Measurements from ENCODE around the gene SORD.
"Not testable (repeated sequence)": the region's sequence is repeated elsewhere in the genome, so short reads cannot be mapped to it uniquely, and the experiment has no call there.

Gene SORD

DNA sequence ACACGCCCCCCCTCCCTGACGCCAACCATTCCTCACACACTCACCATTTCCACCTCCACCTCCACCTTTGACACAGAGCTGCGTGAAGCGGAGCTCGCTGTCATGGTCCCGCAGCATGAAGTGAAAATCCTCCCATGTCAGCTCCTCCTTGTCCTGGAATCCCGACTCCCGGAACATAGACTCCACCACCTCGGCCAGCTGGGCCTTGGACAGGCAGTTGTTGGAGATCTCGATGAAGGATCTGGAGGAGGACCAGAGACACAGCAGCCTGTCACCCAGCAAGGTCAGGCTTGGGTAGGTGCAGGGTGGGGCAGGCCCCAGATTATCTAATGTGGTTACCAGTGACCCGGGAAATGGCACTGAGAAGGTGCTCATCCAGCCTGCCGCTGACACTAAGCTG, 78.8 kb downstream of the SORD start:
- no peak overlapping the region for H3K27ac ChIP-seq
- TF ChIP-seq, protein P1, sequence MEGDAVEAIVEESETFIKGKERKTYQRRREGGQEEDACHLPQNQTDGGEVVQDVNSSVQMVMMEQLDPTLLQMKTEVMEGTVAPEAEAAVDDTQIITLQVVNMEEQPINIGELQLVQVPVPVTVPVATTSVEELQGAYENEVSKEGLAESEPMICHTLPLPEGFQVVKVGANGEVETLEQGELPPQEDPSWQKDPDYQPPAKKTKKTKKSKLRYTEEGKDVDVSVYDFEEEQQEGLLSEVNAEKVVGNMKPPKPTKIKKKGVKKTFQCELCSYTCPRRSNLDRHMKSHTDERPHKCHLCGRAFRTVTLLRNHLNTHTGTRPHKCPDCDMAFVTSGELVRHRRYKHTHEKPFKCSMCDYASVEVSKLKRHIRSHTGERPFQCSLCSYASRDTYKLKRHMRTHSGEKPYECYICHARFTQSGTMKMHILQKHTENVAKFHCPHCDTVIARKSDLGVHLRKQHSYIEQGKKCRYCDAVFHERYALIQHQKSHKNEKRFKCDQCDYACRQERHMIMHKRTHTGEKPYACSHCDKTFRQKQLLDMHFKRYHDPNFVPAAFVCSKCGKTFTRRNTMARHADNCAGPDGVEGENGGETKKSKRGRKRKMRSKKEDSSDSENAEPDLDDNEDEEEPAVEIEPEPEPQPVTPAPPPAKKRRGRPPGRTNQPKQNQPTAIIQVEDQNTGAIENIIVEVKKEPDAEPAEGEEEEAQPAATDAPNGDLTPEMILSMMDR (conservative IDR thresholded peaks at IDR 0.05): no peak
- no peak for TF ChIP-seq ZFX (IDR thresholded peaks at IDR 0.05)

DNA sequence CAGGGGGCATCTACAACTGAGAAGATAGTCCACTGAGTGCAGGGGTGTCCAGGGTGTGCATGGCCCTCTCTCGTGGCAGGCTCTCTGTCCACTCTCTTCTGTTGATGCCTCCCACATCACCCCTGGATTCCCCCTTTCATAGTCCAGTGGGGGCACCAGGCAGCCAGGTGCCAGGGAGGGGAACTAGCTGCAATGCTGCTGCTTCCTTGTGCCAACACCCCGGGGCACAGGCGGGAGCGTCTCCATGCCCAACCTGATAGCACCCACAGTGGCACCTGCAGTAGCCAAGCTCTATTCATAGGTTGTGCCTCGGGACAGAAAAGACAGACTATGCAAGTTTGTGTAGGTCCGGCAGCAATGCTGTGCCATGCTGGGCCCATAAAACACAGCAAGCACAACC, 79.2 kb downstream of the SORD start:
- H3K27ac ChIP-seq: no peak overlapping the region
- no peak for TF ChIP-seq ZFX (IDR thresholded peaks at IDR 0.05)
- TF ChIP-seq, protein P1 (conservative IDR thresholded peaks at IDR 0.05): no peak

DNA sequence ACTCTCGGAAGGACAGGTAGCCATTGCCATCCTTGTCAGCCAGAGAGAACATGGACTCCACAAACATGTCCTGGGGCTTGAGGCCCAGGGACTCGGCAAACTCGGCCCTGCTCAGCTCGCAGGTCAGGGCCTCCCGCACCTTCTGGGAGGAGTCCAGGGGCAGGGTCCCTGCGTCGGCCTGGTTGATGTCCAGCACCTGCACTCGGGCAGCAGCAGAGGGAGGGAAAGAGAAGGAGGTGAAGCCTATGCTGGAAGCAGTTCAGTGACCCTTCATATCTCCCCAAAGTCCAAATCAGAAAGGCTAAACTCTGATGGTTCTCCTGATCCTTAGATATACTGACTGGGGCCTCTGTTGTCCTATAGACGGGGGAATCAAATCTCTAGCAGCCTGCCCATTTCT, 81.2 kb downstream of the SORD start:
- H3K27ac ChIP-seq: not testable (repeated sequence)

DNA sequence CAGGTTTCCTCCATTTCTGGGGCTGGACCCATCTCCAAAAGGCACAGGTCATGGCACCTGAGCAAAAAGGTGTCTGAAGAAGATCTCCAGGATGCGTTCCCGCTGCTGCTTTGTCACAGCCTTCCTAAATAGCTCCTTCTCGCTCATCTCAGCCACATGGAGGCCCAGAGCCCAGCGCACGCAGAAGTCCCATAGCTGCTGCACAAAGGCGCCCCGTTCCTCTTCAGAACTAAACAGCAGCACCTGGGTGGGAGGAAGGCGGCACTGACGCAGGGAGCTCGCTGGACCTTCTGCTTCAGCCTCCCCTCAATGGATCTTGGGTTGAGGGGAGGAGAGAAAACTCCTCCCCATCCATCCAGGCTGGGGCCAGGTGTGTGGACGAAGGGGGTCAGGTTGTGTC, 82.6 kb downstream of the SORD start:
- H3K27ac ChIP-seq: no peak overlapping the region
- TF ChIP-seq, protein P1 (conservative IDR thresholded peaks at IDR 0.05): no peak
- TF ChIP-seq ZFX (IDR thresholded peaks at IDR 0.05): no peak

DNA sequence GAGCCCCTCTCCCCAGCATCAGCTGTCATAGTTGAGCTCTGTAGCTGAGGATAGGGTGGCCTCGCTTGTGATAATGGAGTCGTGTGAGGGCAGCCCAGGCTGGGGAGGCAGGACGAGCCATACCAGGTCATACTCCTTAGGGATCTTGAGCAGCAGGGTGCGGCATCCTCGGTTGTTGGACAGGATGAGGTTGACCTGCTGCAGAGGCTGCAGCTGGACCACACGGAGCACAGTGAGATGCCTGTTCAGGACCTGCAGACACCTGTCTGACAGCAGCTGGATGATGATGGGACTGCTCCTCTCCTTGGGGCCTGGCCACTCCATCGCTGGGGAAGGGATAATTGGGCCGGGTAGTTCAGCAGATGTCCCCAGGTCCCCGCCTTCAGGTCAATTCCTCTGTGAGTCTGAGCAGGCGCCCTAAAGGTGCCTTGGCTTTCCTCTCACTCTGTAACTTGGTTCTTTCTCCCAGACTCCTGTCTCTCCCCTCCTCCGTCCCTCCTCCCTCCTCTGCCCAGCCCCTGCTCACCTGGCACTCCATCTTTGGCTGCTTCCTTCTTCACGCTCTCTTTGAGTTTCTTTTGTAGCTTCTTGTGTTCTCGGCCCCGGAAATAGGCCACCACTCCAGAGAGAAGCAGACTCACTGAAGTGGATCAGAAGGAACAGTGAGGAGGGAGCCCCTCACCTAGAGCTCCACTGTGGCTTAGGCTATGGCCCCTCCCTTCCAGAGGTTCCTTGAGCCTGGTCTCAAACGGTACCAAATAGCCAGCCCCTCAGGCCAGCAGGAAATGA, 83.2 kb downstream of the SORD start:
- H3K27ac ChIP-seq: no peak overlapping the region
- TF ChIP-seq, protein P1 (conservative IDR thresholded peaks at IDR 0.05): no peak
- no peak for TF ChIP-seq ZFX (IDR thresholded peaks at IDR 0.05)

DNA sequence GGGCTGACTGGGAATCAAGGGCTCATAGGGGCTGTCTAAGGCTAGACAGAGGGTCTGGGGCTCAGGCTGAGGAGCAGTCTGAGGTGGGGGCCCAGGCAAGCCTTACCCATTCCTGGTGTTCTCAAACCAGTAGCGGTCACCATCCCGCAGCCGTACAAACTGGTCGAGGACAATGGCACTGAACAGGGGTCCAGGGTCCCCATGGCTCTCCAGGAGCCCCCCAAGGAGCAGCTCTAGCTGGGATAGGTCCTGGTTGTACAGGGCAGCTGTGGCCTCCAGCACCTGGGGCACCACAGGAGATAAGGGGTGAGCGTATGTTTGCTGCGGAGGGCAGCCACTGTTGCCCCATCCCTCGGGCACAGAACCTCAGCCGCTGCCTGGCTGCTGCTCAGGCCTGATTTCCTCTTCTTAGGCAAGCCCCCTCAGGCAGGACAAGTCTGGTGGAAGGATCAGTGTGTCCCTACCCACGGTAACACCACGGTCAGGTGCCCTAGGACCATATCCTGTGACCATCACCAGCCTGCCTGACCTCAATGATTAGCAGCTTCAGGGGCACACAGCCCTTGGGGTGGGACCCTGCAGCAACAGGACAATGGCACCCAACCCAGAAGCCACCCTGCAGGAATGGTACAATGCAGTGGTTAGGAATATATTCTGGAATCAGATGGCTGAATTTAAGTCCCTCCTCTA, 85.1 kb downstream of the SORD start:
- H3K27ac ChIP-seq: no peak overlapping the region
- TF ChIP-seq, protein P1 (conservative IDR thresholded peaks at IDR 0.05): no peak
- no peak for TF ChIP-seq ZFX (IDR thresholded peaks at IDR 0.05)

DNA sequence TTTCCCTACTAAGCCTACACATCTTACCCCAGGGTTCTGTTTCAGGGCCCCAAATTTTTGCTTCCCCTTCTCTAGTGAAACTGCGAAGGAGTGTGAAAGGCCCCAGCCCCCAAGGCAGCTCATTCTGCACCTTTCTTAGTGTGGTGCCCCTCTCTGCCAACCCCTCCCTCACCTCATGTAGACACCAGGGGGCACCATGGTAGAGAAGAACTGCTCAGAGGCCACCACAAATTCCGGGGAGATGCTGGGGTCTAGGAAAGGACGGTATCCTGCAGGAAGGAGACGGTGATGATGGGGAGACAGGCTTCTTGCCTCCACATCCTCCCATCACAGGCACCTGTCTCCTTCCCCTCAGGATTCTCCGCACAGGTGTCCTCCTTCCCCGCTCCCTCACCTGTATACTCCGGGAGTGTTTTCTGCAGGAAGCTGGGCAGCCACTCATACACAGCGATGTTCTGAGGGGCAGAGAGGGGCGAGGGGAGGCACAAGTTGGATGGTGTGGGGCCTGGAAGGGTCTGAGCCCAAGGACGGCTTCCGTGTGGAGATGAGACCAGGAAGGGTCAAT, 87.3 kb downstream of the SORD start:
- no peak overlapping the region for H3K27ac ChIP-seq
- no peak for TF ChIP-seq ZFX (IDR thresholded peaks at IDR 0.05)
- TF ChIP-seq, protein P1 (conservative IDR thresholded peaks at IDR 0.05): no peak
